Sciatic nerve (tissue), 2 donors: ENCODE data around the gene UNC5CL. TPM values are rescaled to one million over a fixed set of nuclear protein-coding genes. Genes with fewer than 3 reads are reported as not detected.
"Not testable (repeated sequence)": the region's sequence is repeated elsewhere in the genome, so short reads cannot be mapped to it uniquely, and the experiment has no call there.

ENCODE experiments used
- ATAC-seq: fragments of 200-7000 bp; cut with Tn5 transposase; one replicate; pipeline ENCODE4 v1.9.1; 2020; ENCODE audit warnings: mild to moderate bottlenecking, moderate library complexity
- DNase-seq: peaks from one replicate; pipeline ENCODE4 v3.0.0-alpha.2; 2020; ENCODE audit warnings: low spot score
- intact Hi-C: fragments of 100-400 bp; cut with DNase I; formaldehyde crosslinking; loops from one replicate; pipeline ENCODE4 v1.14.2; 2022
- total RNA-seq: library from RNA; stranded (reverse); fragmentation: NEBNext Ultra II Directional; extraction: Animal tissue kit (Norgen Biotek cat#: 25700); gene quantifications from one replicate; pipeline ENCODE4 v1.2.1, GENCODE V29; 2021
- donor health status: DM: no; HTN: no; CAD: no.
- donor health status: DM: no; HTN: no; CAD: no.

UNC5CL gene
- total RNA-seq, 1 donor from 2014 or later: 1.6 TPM

DNA sequence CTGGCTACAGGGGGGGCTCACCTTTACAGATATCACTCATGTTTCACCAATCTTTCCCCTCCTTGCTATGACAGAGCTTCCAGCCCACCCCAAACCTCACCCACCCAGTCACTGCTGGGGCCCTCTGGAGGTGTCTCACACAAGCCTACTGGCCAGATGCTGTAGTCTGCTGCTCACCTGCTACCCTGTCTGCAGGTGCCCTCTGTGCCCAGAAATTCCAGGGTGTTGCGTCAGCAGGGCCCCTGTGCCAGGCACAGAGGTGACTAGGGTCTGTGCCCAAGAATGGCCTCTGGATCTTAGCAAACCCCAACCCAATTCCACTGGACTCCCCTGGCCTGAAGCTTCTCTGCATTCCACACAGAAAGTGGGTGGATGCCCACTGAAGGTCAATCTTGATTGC lies 21.4 kb downstream of the UNC5CL start:
- intact Hi-C loops: no loop called here
- ATAC-seq (no peak), DNase-seq (no peak)

- DNase-seq, ATAC-seq, intact Hi-C loops: not testable (repeated sequence)
Measured at GRCh38 chr6:41015860-41016259, 23.2 kb downstream of the UNC5CL start.

- no peak for ATAC-seq
- DNase-seq: no peak
- intact Hi-C loops: no loop called here
Measured at GRCh38 chr6:41014780-41015179, 24.2 kb downstream of the UNC5CL start.

DNA sequence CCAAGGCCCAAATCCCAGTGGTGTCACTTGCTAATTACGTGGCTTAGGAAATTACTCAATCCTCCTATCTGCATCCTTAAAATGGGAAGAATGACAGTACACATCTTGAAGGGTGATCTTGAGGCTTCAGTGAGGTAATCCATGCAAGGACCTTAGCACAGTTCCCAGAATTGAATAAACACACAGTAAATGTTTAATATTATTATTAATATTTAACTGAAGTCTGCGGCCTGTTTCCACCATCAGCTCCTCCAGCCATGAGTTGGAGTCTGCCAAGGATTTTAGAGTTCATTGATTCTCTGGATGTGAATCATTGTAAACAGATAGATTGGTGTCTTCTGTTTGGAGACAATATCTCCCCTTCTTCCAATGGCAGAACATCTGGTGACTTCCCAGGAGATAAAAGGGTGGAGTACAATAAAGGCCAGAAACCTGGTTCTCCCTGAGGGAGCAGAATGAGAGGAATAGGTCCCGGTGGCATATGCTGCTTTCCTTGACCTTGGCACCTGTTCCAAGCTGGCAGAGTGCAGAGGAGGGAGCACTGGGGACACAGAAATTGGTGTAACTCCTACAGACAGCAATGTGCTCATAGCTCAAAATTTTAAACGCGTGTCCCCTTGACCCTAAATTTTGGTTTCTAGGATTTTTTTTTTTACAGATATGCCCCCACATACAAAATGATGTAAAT lies 25.4 kb downstream of the UNC5CL start:
- intact Hi-C loops: no loop called here
- ATAC-seq (no peak), DNase-seq (no peak)

- intact Hi-C loops: no loop called here
Measured at GRCh38 chr6:41011673-41012072, 27.3 kb downstream of the UNC5CL start.

DNA sequence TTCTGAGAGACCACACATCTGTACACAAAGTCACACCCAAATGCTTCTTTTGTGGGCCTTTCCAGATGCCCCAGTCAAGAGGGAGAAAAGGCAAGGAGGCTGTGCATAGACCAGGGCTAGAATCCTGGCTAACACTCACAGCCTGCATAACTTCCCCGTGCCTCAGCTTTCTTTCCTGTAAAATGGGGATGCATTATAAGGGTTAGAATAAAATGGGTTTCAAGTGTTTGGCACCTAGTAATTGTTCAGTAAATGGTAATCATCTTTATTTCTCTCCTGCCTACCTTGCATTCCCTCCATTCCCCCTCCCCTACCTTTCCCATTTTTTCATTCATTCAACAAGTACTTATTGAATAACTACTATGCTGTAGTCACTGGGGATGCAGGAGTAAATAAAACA lies 29.4 kb downstream of the UNC5CL start:
- intact Hi-C loops: no loop called here
- DNase-seq (no peak), ATAC-seq (no peak)

More at GRCh38 chr6:41011673-41012072, 27.3 kb downstream of the UNC5CL start:
- DNase-seq (no peak), ATAC-seq (no peak)

- ATAC-seq (no peak), DNase-seq (no peak)
Measured at GRCh38 chr6:41008011-41008410, 31.0 kb downstream of the UNC5CL start.

GRCh38 chr6:41006980-41007379 lies 32.0 kb downstream of the UNC5CL start:
- ATAC-seq, intact Hi-C loops: not testable (repeated sequence)

More at GRCh38 chr6:41008011-41008410, 31.0 kb downstream of the UNC5CL start:
- intact Hi-C loops: no loop called here

DNA sequence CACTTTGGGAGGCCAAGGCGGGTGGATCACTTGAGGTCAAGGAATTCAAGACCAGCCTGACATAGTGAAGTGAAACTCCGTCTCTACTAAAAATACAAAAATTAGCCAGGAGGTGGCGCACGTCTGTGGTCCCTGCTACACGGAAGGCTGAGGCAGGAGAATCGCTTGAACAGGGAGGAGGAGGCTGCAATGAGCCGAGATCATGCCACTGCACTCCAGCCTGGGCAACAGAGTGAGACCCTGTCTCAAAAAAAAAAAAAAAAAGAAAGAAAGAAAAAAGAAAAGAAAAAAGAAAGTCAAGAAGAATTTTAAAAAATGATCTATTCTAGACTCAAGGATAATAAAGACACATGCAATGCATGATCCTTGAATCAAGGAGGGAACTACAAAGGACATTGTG lies 32.8 kb downstream of the UNC5CL start:
- DNase-seq: peak; percentile 67
- peak; percentile 49 for ATAC-seq
- intact Hi-C loops: not testable (repeated sequence)

More at GRCh38 chr6:41006980-41007379, 32.0 kb downstream of the UNC5CL start:
- DNase-seq: not testable (repeated sequence)

DNA sequence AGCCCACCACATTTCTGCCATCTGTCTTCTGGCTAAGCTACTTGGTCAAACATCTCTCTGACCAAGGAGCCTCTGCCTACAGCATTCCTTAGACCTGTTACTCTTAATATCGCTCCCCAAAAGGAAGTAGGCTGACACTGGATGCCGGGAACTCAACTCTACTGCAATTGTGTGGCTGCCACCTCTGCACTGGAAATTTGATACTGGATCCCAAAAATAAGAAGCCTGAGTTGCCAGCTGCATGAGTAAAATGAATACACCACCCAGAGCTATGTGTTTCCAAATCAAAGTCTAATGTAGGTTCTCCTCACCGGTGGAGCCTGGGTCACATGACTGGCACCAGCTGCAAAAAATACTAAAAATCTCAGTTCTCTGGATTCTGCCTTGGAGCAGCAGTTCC lies 36.9 kb downstream of the UNC5CL start:
- ATAC-seq: no peak
- intact Hi-C loops: loop anchor here (5.0 kb wide), 1 partner anchor 165 kb away; no protein-coding TSS in a partner anchor
- DNase-seq: no peak

- ATAC-seq (no peak), DNase-seq (no peak)
- intact Hi-C loops: loop anchor here (5.0 kb wide), 1 partner anchor 167 kb away; no protein-coding TSS in a partner anchor
Measured at GRCh38 chr6:41000248-41000647, 38.8 kb downstream of the UNC5CL start.

GRCh38 chr6:40999569-40999968 lies 39.5 kb downstream of the UNC5CL start:
- DNase-seq (peak; percentile 81), ATAC-seq (peak; percentile 95)
- intact Hi-C loops: no loop called here

DNA sequence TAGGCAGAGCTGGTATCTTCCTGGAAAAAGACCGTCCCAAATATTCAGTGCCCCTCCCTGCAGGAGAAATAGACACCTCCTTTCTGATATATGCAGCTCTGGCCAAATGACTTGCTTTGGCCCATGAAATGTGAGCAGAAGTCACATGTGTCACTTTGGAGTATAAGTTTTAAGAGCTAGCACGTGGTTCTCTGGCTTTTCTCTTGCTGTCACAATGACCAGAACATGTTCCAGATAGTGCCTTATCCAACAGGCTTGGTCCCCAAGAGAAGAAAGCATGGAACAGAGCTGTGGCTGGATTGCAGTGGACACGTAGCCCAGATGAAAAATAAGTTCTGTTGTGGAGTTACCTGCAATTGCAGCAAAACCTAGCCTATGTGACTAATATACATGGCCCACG lies 40.4 kb downstream of the UNC5CL start:
- intact Hi-C loops: no loop called here
- ATAC-seq (no peak), DNase-seq (no peak)

GRCh38 chr6:40997234-40997957 lies 41.6 kb downstream of the UNC5CL start:
- DNase-seq (no peak), ATAC-seq (no peak)
- intact Hi-C loops: no loop called here

DNA sequence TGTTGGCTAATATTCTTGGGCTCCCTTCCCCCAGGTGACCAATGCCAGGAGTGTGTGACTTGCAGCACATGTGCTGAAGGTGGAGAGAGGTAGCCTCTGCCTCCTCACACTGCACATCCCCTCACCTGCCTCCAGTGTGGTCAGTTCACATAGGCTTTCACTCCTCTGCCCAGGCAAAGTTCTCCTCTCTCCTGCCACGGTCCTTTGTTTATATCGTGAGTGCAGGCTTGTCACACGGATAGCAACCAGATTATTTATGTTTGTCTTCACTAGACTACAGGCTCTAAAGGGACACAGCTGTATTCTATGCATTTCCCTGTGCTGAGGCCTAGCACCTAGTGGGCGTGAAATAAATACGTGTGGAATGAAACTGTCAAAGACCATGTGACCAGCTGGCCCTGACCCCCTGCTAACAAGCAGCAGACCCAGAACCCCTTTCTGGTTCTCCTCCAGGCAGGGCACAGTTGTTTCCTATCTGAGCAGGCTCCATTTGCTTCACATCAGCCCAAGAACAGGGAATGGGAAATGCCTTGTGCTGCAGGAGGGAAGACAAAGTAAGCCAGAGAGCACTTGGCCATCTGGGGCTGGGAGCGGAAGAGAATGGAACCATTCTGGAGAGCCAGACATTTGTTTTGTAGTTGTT lies 42.3 kb downstream of the UNC5CL start:
- ATAC-seq: no peak
- intact Hi-C loops: no loop called here
- DNase-seq: no peak

GRCh38 chr6:40992746-40993145 lies 46.3 kb downstream of the UNC5CL start:
- ATAC-seq: no peak
- DNase-seq: no peak
- intact Hi-C loops: no loop called here

- no peak for DNase-seq
- ATAC-seq: no peak
- intact Hi-C loops: no loop called here
Measured at GRCh38 chr6:40990301-40990700, 48.7 kb downstream of the UNC5CL start.

DNA sequence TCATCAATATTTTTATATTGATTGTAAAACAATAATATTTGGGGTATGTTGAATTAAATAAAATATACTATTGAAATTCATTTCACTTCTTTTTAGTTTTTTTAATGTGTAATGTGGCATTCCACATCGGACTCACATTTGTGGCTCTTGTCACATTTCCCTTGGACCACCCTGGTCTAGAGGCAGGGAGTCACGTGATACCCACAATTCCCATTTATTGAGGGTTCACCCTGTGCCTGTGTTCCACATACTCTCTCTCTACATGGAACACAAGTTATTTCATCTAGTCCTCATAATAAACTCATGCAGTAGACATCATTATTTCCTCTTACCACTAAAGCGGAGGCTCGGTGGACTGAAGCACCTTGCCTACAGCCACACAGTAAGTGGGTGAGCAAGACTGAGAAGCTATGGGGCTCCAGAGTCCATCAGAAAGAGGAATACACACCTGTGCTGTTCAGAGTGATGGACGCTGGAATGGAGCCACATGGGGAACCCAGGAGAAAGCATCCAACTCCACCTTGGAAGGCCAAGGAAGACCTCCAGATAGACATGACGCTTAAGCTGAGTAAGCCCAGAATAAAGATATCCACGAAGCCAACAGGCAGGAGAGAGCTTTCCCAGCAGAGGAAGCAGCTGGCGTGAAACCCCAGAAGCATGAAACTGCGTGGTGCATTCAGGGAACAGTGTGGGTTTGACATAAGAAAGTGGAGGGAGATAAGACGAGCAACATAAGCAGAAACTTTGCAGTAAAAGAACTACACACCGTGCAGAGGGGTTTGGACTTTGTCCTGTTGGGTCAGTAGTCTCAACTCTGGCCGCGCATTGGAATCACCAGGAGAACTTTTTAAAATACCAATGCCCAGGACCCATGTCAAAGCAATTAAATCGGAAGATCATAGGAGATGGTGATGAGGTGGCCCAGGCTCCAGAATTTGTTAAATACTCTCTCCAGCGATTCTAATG lies 49.5 kb downstream of the UNC5CL start:
- no peak for DNase-seq
- no peak for ATAC-seq
- intact Hi-C loops: no loop called here

- DNase-seq: no peak
Measured at GRCh38 chr6:40988634-40989033, 50.4 kb downstream of the UNC5CL start.

More at GRCh38 chr6:40988634-40989033, 50.4 kb downstream of the UNC5CL start:
- intact Hi-C loops: no loop called here
- ATAC-seq: no peak
